Mesodermal cell (in vitro differentiated cells): ENCODE results near the gene NDUFA11.

Experiments used
- H3K27ac ChIP-seq: 2 replicates; pipeline ENCODE4 v1.7.0; 2013; ENCODE audit warnings: mild to moderate bottlenecking, low read depth, low read length, moderate library complexity; ENCODE audit not compliant: severe bottlenecking
- H3K36me3 ChIP-seq: 2 replicates; pipeline ENCODE4 v1.7.1; 2013; ENCODE audit warnings: mild to moderate bottlenecking, low read length, moderate library complexity; ENCODE audit not compliant: control insufficient read depth, insufficient read depth
- H3K4me1 ChIP-seq: one replicate; pipeline ENCODE4 v1.7.1; 2013; ENCODE audit warnings: mild to moderate bottlenecking, low read length; ENCODE audit not compliant: insufficient read depth, control insufficient read depth, poor library complexity, severe bottlenecking
- H3K4me3 ChIP-seq: 2 replicates; pipeline ENCODE4 v1.7.0; 2013; ENCODE audit warnings: low read length, control low read depth, mild to moderate bottlenecking; ENCODE audit not compliant: insufficient read depth, poor library complexity, severe bottlenecking; ENCODE audit errors: extremely low read depth
- H3K9me3 ChIP-seq: 2 replicates; pipeline ENCODE4 v1.7.1; 2013; ENCODE audit warnings: mild to moderate bottlenecking, low read length, moderate library complexity; ENCODE audit not compliant: control insufficient read depth
- WGBS, 2 experiments: methylation state at CpG; one replicate each; pipeline ENCODE4 v1.1.5; 2013; ENCODE audit warnings: missing lambda C conversion rate in 2 of 2; ENCODE audit not compliant: insufficient coverage in 2 of 2; 5-methylcytosine and 5-hydroxymethylcytosine counted together

The NDUFA11 gene

DNA sequence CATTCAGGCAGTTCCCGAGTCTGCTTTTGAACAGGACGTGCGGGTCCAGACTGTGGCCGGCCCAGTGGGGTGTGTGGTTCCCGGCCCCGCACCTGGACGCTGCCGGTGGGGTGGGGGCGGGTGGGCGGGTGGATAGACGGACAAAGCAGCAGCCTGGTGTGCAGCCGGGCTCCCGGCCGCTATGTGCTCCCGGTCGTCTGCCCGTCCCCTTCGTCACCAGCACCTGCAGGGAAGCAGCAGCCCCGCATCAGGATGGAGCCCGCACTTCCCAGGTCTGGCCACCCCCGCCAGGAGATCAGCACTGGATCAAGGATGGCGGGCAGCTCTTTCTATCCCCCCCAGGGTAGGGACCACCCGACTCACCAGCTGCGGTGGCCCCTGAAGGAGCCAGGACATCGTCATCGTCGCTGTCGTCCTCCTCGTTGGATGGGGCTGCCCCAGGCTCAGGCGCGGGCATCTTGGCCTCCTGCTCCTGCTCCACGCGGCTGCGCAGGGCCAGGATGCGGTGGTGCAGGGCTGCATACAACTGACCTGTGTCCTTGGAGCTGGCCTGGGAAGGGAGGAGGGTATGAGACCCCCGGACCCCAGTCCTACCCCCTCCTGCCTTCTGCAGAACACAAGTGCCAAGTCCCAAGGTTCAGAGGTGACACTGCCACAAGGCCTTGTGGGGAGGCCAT lies 14.0 kb upstream of the NDUFA11 start:
- H3K4me3 ChIP-seq, result no peak overlapping the region
- peaks cover 72% of the 10 kb centered on the region for H3K36me3 ChIP-seq
- H3K27ac ChIP-seq, result no peak overlapping the region
- no peaks in the 10 kb centered on the region for H3K4me1 ChIP-seq
- 95 to 97% methylated on average over 22 to 33 of the region's 36 CpGs for WGBS, 2 experiments
- no peaks in the 10 kb centered on the region for H3K9me3 ChIP-seq

DNA sequence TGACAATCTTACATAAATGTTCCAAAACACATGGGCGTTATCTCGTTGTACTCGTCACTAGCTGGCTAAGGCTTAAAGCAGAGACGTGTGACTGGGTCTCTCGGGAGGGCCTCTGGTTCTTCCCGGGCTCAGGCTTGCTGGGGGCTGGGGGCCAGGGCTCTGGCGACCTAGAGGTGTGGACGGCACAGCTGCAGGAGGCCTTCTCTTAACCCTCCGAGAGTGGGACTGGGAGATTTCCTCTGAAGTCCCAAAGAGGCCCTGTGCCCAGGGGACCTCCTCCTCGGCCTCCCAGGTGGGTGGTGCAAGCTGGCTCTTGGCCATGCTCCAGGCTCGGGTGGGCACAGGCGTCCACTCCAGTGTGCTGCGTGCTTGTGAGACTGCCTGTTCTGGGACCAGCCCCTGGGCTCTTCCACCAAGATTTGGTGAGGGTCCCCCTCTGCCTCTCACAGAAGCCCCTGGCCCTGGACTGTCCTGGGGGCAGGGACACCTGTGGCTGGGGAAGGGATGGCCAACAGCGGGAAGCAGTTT lies 12.7 kb upstream of the NDUFA11 start:
- Histone ChIP-seq H3K27ac (no peak overlapping the region), H3K36me3 (peaks cover 68% of the 10 kb centered on the region), H3K4me3 (no peak overlapping the region), H3K4me1 (no peaks in the 10 kb centered on the region), H3K9me3 (no peaks in the 10 kb centered on the region)
- WGBS, 2 experiments, result 93 to 94% methylated on average over 10 to 12 of the region's 14 CpGs

DNA sequence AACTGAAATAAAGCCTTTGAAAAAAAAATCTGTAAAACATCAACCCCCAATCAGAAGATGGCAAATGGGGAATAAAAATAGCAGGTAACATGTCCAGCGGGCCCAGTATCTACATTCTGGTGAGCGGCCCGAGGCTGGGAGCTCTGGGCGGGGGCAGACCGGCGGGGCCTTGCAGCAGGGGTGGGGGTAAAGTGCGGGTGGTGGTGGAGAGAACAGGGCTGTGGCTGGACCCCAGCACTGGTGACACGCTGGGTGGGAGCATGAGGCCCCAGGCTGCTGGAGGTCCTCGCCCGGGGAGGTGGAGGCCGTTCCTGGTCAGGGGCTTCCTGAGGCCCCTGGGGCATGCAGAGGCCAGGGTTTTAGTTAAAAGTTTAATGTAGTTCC lies 12.2 kb upstream of the NDUFA11 start:
- Histone ChIP-seq H3K36me3 (peaks cover 65% of the 10 kb centered on the region), H3K27ac (no peak overlapping the region)

DNA sequence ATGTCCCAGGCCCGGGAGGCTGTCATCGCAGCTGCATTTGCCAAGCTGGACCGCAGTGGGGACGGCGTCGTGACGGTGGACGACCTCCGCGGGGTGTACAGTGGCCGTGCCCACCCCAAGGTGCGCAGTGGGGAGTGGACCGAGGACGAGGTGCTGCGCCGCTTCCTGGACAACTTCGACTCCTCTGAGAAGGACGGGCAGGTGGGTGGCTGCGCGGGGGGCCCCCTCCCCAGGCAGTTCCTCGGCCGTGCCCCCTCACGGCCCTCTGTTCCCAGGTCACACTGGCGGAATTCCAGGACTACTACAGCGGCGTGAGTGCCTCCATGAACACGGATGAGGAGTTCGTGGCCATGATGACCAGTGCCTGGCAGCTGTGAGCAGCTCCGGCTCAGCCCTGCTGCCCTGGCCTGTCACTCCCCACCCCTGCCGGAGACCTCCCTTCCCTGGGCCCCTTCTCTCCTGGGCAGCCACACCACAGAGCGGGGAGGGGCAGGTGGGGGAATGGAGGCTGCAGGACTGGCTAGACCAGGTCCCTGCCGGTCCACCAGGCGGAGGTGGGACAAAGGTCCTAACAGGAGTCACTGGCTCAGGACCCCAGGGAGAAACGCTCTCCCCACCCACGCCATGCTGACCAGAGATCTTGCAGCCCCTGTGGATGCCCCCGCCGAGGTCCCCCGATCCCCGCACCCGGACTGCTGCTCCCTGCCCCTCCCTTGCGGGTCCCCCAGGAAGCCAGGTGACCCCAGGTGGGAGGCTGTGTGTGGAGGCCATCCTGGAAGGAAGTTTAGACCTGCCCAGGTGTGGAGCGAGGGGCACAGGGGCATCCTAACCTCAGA lies 11.6 kb upstream of the NDUFA11 start:
- H3K4me3 ChIP-seq, result no peak overlapping the region
- H3K4me1 ChIP-seq, result no peaks in the 10 kb centered on the region
- peaks cover 60% of the 10 kb centered on the region for H3K36me3 ChIP-seq
- H3K27ac ChIP-seq, result no peak overlapping the region
- WGBS, 2 experiments, result 95 to 96% methylated on average over 31 to 32 of the region's 42 CpGs
- H3K9me3 ChIP-seq, result no peaks in the 10 kb centered on the region

More for the DNA sequence above, 12.2 kb upstream of the NDUFA11 start:
- 96 to 97% methylated on average over 7 to 8 of the region's 11 CpGs for WGBS, 2 experiments
- H3K4me1 ChIP-seq, result no peaks in the 10 kb centered on the region
- no peak overlapping the region for H3K4me3 ChIP-seq
- no peaks in the 10 kb centered on the region for H3K9me3 ChIP-seq

DNA sequence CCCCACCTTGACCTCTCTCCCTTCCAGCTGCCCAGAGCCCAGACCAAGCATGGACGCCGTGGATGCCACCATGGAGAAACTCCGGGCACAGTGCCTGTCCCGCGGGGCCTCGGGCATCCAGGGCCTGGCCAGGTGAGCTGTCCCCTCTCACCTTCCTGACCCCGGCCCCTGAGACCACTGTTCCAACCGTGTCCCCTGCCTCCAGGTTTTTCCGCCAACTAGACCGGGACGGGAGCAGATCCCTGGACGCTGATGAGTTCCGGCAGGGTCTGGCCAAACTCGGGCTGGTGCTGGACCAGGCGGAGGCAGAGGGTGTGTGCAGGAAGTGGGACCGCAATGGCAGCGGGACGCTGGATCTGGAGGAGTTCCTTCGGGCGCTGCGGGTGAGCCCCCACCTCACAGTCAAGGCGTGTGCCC lies 10.8 kb upstream of the NDUFA11 start:
- H3K27ac ChIP-seq, result no peak overlapping the region
- peaks cover 52% of the 10 kb centered on the region for H3K36me3 ChIP-seq
- no peak overlapping the region for H3K4me3 ChIP-seq
- no peaks in the 10 kb centered on the region for H3K4me1 ChIP-seq
- no peaks in the 10 kb centered on the region for H3K9me3 ChIP-seq
- WGBS, 2 experiments, result 92 to 93% methylated on average over 19 to 21 of the region's 22 CpGs

DNA sequence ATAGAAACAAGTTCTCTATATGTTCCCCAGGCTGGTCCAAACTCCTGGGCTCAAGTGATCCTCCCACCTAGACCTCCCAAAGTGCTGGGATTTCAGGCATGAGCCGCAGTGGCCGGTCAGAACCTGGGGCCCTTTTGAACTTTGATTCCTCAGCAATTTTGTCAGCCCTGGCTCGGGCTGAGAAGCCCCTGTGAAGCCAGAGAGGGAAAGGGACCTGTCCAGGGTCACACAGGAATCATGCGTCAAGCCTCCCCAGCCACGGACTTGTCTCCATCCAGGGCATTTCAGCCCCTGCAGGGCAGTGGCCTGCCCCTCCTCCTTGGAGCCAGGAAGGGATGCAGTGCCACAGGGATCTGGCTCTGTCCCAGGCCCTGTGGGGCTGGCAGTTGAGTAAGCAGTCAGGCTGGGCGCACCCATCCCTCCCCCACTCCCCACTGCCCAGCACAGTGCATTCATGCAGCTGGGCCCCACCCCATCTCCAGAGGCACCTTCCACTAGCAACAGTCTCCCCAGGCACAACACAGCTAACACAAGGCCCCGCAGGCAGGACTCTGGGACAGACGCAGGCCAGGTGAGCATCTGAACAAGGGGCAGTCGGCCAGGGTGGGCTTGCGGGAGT lies 10.3 kb upstream of the NDUFA11 start, which contains the start of gene CAPS:
Gene CAPS (plus strand): TSS at position 516 of the 619 bp plus-strand sequence. CDS start 153 bp downstream, outside the sequence.
- Histone ChIP-seq H3K9me3 (no peaks in the 10 kb centered on the region), H3K4me3 (no peak within 1 kb of the TSS), H3K4me1 (no peaks in the 10 kb centered on the region), H3K36me3 (peaks cover 46% of the 10 kb centered on the region), H3K27ac (no peak within 1 kb of the TSS)
- 94 to 96% methylated on average over 9 of the region's 10 CpGs for WGBS, 2 experiments

DNA sequence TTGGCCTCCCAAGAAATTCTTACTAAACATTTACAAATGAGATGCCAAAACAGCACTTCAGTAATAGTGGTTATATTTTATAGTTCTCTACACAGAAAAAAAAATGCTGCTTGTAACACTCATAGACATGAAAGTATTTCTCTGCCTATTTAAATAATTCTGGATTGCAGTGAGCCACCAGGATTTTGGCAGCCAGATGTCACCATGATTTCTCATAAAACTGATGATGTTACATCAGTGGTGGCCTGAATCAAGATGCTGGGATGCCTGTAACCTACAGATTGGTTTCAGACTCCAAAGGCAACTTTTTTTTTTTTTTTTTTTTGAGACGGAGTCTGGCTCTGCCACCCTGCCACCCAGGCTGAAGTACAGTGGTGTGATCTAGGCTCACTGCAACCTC lies 7.8 kb upstream of the NDUFA11 start:
- Histone ChIP-seq H3K27ac (no peak overlapping the region), H3K4me3 (no peak overlapping the region), H3K4me1 (no peaks in the 10 kb centered on the region), H3K9me3 (no peaks in the 10 kb centered on the region), H3K36me3 (peaks cover 24% of the 10 kb centered on the region)
- no CpG with 5 or more reads among the region's 1 CpG for WGBS, 2 experiments

DNA sequence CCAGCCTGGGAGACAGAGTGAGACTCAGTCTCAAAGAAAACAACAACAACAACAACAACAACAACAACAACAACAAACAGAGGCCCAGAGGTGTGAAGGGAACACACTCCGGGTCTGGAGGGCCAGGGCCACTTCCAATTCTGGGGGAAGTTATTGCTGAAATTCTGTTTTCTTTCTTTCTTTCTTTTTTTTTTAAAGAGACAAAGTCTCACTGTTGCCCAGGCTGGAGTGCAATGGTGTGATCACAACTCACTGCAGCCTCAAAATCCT lies 7.0 kb upstream of the NDUFA11 start:
- no peaks in the 10 kb centered on the region for H3K9me3 ChIP-seq
- H3K4me1 ChIP-seq, result no peaks in the 10 kb centered on the region
- peak overlapping the region; percentile 7 for H3K27ac ChIP-seq
- 100% methylated on average over 1 of the region's 1 CpG; no CpG with 5 or more reads in 1 of the 2 experiments for WGBS, 2 experiments
- H3K4me3 ChIP-seq, result no peak overlapping the region
- H3K36me3 ChIP-seq, result peaks cover 17% of the 10 kb centered on the region

DNA sequence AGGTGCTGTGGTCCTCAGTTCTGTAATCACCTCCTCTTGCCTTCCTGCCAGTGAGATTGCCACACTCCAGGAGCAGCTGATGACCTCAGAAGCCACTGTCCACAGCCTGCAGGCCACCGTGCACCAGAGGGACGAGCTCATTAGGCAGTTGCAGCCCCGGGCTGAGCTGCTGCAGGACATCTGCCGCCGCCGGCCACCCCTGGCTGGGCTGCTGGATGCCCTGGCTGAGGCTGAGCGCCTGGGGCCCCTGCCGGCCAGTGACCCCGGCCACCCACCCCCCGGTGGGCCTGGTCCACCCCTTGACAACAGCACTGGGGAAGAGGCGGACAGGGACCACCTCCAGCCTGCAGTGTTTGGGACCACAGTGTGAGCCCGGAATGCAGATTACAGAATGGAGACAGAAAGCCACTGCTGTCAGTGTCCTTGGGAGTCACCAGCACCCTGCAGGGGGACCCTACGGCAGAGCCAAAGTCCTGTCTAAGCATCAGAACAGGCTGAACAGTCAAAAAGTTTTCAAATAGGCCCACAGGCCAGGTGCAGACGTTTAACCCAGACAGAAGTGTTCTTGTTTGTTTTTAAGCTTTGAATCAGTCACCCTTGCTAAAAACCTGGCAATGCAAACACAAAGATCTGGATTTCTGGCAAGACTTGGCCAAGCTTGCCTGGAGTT lies 5.3 kb upstream of the NDUFA11 start:
- Histone ChIP-seq H3K4me3 (no peak overlapping the region), H3K4me1 (no peaks in the 10 kb centered on the region), H3K27ac (no peak overlapping the region), H3K9me3 (no peaks in the 10 kb centered on the region), H3K36me3 (peaks cover 7% of the 10 kb centered on the region)
- WGBS, 2 experiments, result 88 to 89% methylated on average over 13 to 14 of the region's 14 CpGs

DNA sequence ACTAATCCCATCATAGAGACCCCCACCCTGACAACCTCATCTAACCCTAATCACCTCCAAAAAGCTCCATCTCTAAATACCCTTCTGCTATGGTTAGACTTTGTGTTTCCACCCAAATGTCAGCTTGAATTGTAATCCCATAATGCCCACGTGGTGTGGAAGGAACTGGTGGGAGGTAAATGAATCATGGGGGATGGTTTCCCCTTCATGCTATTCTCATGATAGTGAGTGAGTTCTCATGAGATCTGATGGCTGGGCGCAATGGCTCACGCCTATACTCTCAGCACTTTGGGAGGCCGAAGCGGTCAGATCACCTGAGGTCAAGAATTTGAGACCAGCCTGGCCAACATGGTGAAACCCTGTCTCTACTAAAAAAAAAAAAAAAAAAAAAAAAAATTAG lies 3.7 kb upstream of the NDUFA11 start:
- no peaks in the 10 kb centered on the region for H3K4me1 ChIP-seq
- H3K36me3 ChIP-seq, result peaks cover 3% of the 10 kb centered on the region
- H3K4me3 ChIP-seq, result no peak overlapping the region
- no peaks in the 10 kb centered on the region for H3K9me3 ChIP-seq
- H3K27ac ChIP-seq, result no peak overlapping the region
- WGBS, 2 experiments, result 40 to 75% methylated on average over 1 to 4 of the region's 5 CpGs
